Esophagus squamous epithelium (tissue), 5 donors: Measurements from ENCODE around the gene BMX. TPM values are rescaled to one million over a fixed set of nuclear protein-coding genes. Genes with fewer than 3 reads are reported as not detected.

Experiments used
- DNase-seq: peaks from one replicate; lab custom pipeline; 2025; lab: John Stamatoyannopoulos, UW
- H3K27ac ChIP-seq, 4 donors: fragments of 200-600 bp; sonication (generic); one replicate each; pipeline ENCODE4 v1.5.1; 2016 to 2019; ENCODE audit warnings: mild to moderate bottlenecking in 1 of 4
- H3K27me3 ChIP-seq, 4 donors: fragments of 200-600 bp; sonication (generic); 1 replicate in 3 of 4; 2 replicates in 1 of 4; pipeline versions ENCODE4 v1.5.1 to v1.6.0; 2017 to 2021; ENCODE audit warnings: antibody characterized with exemption in 1 of 4
- H3K36me3 ChIP-seq, 3 donors: fragments of 200-600 bp; sonication (generic); one replicate each; pipeline ENCODE4 v1.5.1; 2016 to 2019
- H3K4me1 ChIP-seq, 3 donors: fragments of 200-600 bp; sonication (generic); one replicate each; pipeline ENCODE4 v1.5.1; 2017 to 2019
- H3K4me3 ChIP-seq, 4 donors: fragments of 200-600 bp; sonication (generic); 1 replicate in 3 of 4; 2 replicates in 1 of 4; pipeline ENCODE4 v1.5.1; 2016 to 2019; ENCODE audit warnings: mild to moderate bottlenecking in 2 of 4, moderate library complexity in 1 of 4
- H3K9me3 ChIP-seq, 3 donors: fragments of 200-600 bp; sonication (generic); one replicate each; pipeline ENCODE4 v1.5.1; 2016 to 2019
- POLR2A ChIP-seq, 4 donors: fragments of 450-650 bp; IDR thresholded peaks; one replicate each; pipeline ENCODE4 v1.6.1; 2017; ENCODE audit warnings: antibody characterized with exemption in 4 of 4, mild to moderate bottlenecking in 4 of 4, moderate library complexity in 3 of 4
- WGBS, 2 donors: methylation state at CpG; one replicate each; pipeline ENCODE4 v1.1.5; 2018; 5-methylcytosine and 5-hydroxymethylcytosine counted together
- intact Hi-C: fragments of 100-400 bp; cut with DNase I; formaldehyde crosslinking; loops from one replicate; pipeline ENCODE4 v1.15.0; 2022
- total RNA-seq, 4 donors: library from RNA; depleted of rRNA; stranded (reverse); fragments of >200 nt; gene quantifications; one replicate each; pipeline ENCODE4 v1.1.0, GENCODE V29; 2016
- TF ChIP-seq, protein P1 (sequence below), 6 experiments: fragments of 450-650 bp in 4 of 6; fragments of 200-600 bp in 2 of 6; sonication (generic) in 2 of 6; IDR thresholded peaks; one replicate each; pipeline ENCODE4 v1.5.1; 2016 to 2019; ENCODE audit warnings: antibody characterized with exemption in 6 of 6, mild to moderate bottlenecking in 4 of 6, moderate library complexity in 4 of 6
- donor health status: DM: yes; HTN: yes; CAD: no.

The BMX gene
- total RNA-seq, 4 donors from 2014 or later = 0.79 to 2.5 (median 1.2) TPM; not detected in 1

DNA sequence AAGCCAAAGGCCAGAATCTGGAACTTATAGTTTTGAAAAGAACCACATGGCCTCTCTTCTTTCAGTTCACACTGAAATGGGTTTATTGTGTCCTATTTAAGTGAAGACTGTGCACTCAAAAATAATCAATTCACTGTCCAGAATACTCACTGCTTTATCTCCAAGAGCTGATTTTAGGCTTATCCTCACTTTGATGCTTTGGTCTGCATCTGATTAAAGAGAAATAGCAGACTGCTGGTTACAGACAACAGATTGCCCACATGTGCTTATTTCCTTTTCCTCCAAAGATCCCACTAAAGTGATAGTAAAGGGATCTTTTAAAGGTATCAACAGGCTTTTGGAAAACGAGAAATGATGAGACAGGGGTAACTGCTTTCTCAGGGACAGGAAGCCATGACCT, 69.5 kb downstream of the BMX start:
- WGBS, 2 donors = 33 to 43% methylated on average over 1 of the region's 1 CpG
- H3K36me3 ChIP-seq = no peaks in the 10 kb centered on the region
- no peak overlapping the region for H3K4me3 ChIP-seq
- H3K4me1 ChIP-seq = no peaks in the 10 kb centered on the region
- DNase-seq = no peak
- H3K9me3 ChIP-seq = no peaks in the 10 kb centered on the region
- no peak for TF ChIP-seq POLR2A (IDR thresholded peaks at IDR 0.05)
- TF ChIP-seq, protein P1, sequence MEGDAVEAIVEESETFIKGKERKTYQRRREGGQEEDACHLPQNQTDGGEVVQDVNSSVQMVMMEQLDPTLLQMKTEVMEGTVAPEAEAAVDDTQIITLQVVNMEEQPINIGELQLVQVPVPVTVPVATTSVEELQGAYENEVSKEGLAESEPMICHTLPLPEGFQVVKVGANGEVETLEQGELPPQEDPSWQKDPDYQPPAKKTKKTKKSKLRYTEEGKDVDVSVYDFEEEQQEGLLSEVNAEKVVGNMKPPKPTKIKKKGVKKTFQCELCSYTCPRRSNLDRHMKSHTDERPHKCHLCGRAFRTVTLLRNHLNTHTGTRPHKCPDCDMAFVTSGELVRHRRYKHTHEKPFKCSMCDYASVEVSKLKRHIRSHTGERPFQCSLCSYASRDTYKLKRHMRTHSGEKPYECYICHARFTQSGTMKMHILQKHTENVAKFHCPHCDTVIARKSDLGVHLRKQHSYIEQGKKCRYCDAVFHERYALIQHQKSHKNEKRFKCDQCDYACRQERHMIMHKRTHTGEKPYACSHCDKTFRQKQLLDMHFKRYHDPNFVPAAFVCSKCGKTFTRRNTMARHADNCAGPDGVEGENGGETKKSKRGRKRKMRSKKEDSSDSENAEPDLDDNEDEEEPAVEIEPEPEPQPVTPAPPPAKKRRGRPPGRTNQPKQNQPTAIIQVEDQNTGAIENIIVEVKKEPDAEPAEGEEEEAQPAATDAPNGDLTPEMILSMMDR (IDR thresholded peaks at IDR 0.05) = no peak
- no peak overlapping the region for H3K27ac ChIP-seq
- intact Hi-C loops = no loop called here
- no peaks in the 10 kb centered on the region for H3K27me3 ChIP-seq

GRCh38 chrX:15574017-15574416, 73.4 kb downstream of the BMX start:
- Histone ChIP-seq H3K4me3 (no peak overlapping the region), H3K27ac (no peak overlapping the region), H3K36me3 (no peaks in the 10 kb centered on the region), H3K27me3 (no peaks in the 10 kb centered on the region), H3K9me3 (no peaks in the 10 kb centered on the region), H3K4me1 (no peaks in the 10 kb centered on the region)
- WGBS, 2 donors = 26 to 43% methylated on average over 1 to 2 of the region's 2 CpGs
- intact Hi-C loops = no loop called here
- TF ChIP-seq, protein P1 (IDR thresholded peaks at IDR 0.05) = no peak
- no peak for TF ChIP-seq POLR2A (IDR thresholded peaks at IDR 0.05)
- no peak for DNase-seq

DNA sequence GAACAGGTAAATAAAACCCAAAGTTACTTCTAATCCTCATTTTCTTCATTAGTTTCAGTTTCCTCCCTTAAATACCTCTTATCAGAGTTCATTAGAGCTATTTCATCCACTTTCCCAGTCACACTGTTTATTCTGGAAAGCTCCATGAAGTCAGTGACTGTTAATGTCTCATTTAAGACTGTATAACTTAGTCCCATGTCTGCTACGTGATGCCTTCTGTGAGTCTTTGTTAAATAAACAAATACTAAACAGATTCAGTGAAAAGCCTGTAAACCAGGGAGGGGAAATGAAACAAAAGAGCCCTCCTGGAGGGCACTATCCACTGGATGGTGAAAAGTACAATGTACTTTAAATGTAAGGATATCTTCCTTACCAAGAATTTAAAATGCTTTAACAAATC, 75.4 kb downstream of the BMX start:
- no peaks in the 10 kb centered on the region for H3K9me3 ChIP-seq
- WGBS, 2 donors = 0 to 36% methylated on average over 1 of the region's 1 CpG
- H3K27ac ChIP-seq = no peak overlapping the region
- H3K27me3 ChIP-seq = no peaks in the 10 kb centered on the region
- no peak for DNase-seq
- H3K36me3 ChIP-seq = no peaks in the 10 kb centered on the region
- intact Hi-C loops = no loop called here
- H3K4me1 ChIP-seq = peaks cover 0 to 6% (median 0%) of the 10 kb centered on the region in 3 donors
- no peak overlapping the region for H3K4me3 ChIP-seq
- TF ChIP-seq, protein P1 (IDR thresholded peaks at IDR 0.05) = no peak
- no peak for TF ChIP-seq POLR2A (IDR thresholded peaks at IDR 0.05)

GRCh38 chrX:15579778-15580747, 79.5 kb downstream of the BMX start:
- Histone ChIP-seq H3K4me1 (peaks cover 0 to 6% (median 0%) of the 10 kb centered on the region in 3 donors), H3K4me3 (no peak overlapping the region), H3K27ac (peak overlapping the region; percentile 64 to 73 (median 68)), H3K27me3 (no peaks in the 10 kb centered on the region), H3K9me3 (no peaks in the 10 kb centered on the region), H3K36me3 (no peaks in the 10 kb centered on the region)
- 29 to 34% methylated on average over 4 to 5 of the region's 5 CpGs for WGBS, 2 donors
- TF ChIP-seq, protein P1 (IDR thresholded peaks at IDR 0.05) = no peak
- TF ChIP-seq POLR2A (IDR thresholded peaks at IDR 0.05) = no peak
- no peak for DNase-seq
- intact Hi-C loops = no loop called here

GRCh38 chrX:15594371-15594770, 93.8 kb downstream of the BMX start:
- H3K4me1 ChIP-seq = no peaks in the 10 kb centered on the region
- intact Hi-C loops = no loop called here
- H3K36me3 ChIP-seq = no peaks in the 10 kb centered on the region
- WGBS, 2 donors = 20 to 33% methylated on average over 2 of the region's 2 CpGs
- H3K4me3 ChIP-seq = no peak overlapping the region
- H3K27ac ChIP-seq = no peak overlapping the region
- no peak for DNase-seq
- no peaks in the 10 kb centered on the region for H3K9me3 ChIP-seq
- no peaks in the 10 kb centered on the region for H3K27me3 ChIP-seq
- TF ChIP-seq POLR2A (IDR thresholded peaks at IDR 0.05) = no peak
- TF ChIP-seq, protein P1 (IDR thresholded peaks at IDR 0.05) = peak in 1 of 6 experiments; percentile 36
